NCI-H82 (cell line): ENCODE measurements around the gene MAML2.

Experiments
- DNase-seq: peaks from one replicate; lab custom pipeline; 2025; lab: John Stamatoyannopoulos, UW

The MAML2 gene

DNA sequence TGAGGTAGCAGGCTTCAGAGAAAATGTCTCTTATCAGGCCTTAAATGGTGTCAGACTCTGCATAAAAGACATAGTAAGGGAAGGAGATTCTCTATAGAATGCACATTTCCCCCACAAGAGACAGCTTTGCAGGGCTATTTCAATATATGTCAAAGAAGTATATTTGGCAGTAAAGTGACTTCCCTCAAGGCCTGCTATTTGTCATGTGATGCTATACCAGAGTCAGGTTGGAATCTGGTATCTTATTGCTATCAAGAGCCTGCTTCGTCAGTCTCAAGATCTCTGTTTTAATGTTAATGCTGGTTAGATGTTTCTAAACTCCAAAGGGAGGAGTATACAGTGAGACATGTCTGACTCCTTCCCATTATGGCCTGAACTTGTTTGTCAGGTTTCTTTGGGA, 378.7 kb downstream of the MAML2 start:
- no peak for DNase-seq

DNA sequence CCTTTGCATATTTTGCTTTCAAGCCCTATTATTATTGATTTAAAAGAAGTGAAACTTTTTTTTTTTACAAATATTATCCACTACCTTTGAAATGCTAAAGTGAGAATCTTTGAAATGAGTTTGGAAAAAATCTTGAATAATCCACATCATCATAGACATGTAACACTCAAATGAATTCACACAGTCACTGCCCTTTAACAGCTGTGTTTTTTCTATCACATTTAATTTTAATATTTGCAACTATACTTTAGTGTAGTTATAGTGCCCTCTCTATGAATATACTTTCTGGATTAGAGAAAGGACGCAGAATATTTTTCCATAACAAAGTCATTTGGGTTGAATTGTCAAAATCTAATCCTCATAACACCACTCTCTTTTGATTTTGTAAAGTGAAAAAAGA, 381.2 kb downstream of the MAML2 start:
- DNase-seq = no peak

DNA sequence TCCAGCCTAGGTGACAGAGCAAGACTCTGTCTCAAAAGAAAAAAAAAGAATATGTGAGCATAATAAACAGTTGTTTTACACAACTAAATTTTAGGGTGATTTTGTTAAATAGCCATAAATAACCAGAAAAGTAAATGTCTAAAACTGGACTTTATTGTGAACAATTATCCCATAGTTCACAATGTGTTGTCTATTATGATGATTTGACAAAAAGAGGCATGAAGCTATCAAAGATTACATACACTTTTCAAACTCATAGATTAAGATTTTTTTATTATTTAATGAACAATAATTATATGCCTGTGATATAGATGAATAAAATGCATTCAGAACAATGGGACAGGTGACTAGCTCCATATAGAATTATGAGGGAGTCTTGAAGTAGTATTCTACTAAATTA, 392.1 kb downstream of the MAML2 start:
- DNase-seq = no peak

DNA sequence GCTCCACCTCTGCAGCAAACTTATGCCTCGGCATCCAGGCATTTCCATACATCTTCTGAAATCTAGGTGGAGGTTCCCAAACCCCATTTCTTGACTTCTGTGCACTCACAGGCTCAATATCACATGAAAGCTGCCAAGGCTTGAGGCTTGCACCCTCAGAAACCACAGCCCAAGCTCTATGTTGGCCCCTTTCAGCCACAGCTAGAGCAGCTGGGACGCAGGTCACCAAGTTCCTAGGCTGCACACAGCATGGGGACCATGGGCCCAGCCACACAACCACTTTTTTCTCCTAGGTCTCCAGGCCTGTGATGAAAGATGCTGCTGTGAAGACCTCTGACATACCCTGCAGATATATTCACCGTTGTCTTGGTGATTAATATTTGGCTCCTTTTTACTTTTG, 394.4 kb downstream of the MAML2 start:
- no peak for DNase-seq

DNA sequence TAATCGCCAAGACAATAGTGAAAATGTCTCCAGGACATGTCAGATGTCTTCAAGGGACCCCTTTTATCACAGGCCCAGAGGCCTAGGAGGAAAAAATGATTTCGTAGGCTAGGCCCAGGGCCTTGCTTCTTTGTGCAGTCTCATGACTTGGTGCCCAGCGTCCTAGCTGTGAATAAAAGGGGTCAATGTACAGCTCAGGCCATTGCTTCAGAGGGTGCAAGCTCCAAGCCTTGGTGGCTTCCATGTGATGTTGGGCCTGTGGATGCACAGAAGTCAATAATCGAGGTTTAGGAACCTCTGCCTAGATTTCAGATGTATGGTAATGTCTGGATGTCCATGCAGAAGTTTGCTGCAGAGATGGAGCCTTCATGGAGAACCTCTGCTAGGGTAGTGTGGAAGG, 398.4 kb downstream of the MAML2 start:
- DNase-seq = no peak

DNA sequence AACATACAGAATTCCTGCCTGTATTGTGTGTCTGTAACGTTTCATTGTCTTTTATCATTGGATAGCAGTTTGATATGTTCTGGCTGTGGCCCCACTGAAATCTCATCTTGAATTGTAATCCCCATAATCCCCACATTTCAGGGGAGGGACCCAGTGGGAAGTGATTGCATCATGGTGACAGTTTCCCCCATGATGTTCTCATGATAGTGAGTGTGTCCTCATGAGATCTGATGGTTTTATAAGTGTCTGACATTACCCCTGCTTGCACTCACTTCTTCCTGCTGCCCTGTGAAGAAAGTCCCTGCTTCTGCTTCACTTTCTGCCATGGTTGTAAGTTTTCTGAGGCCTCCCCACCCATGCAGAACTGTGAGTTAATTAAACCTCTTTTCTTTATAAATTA, 399.4 kb downstream of the MAML2 start:
- peak; percentile 2 for DNase-seq

DNA sequence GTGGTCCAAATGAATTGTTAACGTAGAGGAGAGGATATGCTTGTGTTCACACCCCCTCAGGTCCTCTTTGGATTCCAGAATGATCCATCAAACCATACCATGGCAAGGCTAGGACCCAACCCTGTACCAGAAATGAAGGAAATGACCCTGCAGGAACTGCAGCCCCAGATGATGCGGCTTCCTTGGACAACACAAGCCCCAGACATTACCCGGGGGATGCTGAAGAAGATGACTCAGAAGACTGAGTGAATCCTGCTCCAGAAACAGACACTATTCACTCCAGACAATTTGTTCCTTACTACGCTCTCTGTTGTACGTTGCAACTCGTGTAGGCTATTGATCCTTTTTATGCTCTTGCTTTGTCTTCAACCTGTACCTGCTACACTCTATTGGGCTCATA, 403.9 kb downstream of the MAML2 start:
- DNase-seq = no peak

DNA sequence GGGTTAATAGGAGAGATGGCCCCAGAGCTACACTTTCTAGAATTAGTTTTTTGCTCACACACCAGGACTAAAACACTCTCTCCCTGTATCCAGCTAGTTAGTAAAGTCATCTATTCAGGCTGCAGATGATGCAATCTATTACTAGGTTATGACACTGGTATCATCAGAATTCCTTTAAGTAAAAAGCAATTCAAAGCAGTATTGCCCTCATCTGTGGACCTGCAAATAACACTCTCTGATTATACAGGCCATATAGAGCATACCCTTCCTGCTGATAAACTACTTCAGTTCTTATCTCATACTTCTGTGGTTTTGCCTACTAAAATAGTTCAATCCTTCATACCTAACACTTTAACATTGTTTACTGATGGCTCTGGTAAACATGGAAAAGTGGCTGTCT, 405.6 kb downstream of the MAML2 start:
- DNase-seq = no peak

DNA sequence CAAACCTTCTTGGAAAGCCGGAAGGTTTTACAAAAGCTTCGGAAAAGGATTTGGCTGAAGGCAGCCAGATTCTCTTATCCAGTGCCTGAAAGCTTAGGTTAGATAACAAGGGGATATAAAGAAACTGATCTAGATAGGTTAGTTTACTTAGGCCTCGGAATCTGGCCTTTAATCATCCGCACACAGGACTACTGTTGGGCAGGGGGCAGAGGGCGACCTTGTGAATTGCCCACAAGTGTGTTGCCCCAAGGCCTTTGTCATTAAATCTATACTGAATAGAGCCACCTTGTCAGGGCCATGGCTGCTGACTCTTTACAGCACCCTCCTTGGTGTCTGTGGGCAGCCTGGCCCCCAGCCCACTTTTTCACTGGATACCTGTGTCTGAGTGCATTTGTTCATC, 409.4 kb downstream of the MAML2 start:
- DNase-seq = no peak

DNA sequence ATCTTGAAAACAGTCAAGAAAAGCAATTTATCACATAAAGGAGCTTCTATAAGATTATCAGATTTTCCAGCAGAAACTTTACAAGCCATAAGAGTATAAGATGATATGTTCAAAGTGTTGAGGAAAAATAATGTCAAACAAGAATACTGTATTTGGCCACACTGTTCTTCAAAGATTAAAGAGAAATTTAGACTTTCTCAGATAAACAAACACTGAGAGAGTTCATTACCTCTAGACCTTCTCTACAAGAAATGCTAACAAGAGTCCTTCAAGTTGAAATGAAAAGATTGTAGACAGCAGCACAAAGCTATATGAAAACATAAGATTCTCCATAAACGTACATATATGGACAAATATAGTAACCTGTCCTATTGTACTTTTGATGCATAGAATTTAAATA, 411.1 kb downstream of the MAML2 start:
- no peak for DNase-seq

DNA sequence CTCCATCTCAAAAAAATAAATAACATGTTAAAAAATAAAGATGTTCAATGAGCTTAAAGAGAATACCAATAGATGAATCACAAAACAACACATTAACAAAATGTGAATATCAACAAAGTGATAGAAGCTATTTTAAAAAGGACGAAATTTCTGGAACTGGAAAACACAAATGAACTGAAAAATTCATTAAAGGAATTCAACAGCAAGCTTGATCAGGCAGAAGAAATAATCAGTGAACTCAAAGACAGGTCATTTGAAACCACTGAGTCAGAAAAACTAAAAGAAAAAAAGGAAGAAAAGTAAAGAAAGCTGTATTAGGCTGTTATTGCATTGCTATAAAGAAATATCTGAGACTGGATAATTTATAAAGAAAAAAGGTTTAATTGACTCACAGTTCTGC, 412.0 kb downstream of the MAML2 start:
- DNase-seq = no peak

DNA sequence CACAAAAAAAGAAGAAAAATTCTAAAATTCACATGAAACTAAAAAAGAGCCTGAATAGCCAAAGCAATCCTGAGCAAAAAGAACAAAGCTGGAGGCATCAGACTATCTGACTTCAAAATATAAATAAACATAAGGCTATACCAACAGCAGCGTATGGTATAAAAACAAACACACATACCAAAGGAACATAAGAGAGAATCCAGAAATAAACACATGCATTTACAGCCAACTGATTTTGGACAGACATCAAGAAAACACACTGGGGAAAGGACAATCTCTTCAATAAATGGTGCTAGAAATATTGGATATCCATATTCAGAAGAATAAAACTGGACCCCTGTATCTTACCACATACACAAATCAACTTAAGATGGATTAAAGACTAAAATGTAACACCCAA, 416.3 kb downstream of the MAML2 start:
- no peak for DNase-seq
